ENCODE results near the gene HS6ST3.
"Not testable (repeated sequence)": the region's sequence is repeated elsewhere in the genome, so short reads cannot be mapped to it uniquely, and the experiment has no call there.

HS6ST3 gene

DNA sequence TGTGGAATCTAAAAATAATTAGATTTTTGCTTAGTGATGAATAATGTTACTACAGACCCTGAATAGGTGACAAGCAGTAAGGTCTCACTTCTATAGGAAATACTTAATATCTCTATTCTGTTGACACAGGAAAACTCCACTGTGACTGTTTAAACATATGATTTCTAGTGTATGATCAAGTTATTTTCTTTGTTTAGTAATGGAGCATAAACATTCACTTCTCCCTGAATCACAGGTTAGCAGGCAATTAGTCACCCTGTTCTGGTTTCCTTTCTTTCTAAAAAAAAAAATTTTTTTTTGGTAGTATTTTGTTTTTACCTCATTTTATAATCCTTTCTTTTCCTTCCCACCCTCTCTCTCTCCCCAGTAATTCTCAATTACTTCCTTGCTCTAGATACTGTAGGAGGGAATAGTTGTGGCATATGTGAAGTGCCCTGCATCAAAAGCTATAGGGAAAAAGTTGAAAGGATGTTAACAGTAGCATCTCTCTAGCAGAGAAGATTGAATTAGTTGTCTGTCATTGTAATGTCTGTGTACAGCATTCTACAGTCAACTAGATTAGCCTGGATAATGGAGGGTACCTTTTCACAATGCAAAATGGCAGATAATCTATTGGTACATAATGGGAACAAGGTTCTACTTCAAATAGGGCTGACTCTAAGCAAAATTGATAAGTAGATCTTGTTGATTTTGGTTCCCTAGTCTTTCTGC, 3.5 kb downstream of the HS6ST3 start:
- FAIRE-seq: no peak

DNA sequence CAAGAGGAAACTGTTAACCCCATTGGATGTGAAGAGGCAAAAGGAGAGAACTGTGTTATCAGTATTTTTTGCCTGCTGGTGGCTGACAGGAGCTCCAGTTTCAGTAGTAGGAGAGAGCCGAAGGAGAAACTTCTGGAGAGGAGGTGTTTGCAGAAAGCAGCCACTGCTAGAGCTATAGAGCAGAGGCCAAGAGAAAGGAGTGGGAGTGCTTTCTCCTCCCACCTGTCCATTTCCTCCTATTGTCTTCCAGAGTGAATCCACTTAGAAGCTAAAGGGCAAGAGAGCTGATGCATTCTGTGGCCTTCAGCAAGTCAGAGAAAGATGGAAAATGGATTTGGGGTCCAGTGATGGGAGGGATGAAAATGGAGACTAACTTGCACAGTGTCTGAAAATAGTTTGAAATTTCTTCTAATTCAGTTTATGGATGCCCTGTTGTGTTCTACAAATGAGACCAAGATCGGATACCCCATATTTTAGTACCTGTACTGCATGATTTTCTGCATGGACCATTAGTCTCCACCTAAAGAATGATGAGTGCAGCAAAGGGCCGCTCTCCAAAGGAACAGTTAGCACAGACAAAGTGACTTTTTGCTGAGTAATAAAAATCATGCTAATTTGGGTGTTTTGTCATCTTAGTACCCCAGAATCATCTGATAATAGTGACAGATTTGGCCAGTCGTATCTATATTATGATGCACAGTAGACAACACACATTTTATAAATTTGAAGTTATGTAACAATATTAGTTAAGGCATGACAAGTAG, 10.7 kb downstream of the HS6ST3 start:
- no peak for FAIRE-seq

DNA sequence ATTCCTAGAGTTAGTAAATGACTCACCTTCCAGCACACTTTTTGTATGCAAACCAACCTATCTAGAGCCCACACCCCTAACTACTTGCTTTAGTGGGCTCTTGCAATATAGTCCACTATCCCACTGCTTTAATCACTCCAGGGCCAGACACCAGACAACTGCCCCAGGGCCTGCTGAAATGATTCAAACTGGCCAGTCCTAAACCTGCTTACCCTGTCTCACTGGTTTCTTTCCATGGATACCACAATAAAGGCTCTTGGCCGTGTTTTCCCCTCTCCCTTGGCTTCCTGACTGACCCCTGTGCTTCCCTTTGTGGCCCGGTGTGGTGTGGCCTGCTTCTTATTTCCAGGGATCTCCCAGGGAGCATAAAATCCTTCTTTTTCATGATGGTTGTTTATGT, 14.6 kb downstream of the HS6ST3 start:
- no peak for FAIRE-seq

DNA sequence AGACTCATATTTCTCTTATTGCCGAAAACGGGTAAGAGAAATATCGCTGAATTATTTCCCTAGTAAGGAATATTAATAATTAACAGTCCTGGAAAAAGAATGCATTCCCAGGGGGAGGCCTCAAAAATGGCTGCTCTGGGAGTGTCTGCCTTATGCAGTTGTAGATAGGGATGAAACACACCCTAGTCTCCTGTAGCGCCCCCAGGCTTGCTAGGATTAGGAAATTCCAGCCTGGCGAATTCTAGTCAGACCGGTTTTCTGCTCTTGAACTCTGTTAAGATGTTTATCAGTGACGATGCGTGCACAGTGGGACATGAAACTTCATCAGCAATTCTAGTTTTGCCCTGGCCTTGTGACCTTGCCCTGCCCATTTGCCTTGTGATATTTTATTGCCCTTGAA, 18.2 kb downstream of the HS6ST3 start:
- FAIRE-seq: not testable (repeated sequence)

DNA sequence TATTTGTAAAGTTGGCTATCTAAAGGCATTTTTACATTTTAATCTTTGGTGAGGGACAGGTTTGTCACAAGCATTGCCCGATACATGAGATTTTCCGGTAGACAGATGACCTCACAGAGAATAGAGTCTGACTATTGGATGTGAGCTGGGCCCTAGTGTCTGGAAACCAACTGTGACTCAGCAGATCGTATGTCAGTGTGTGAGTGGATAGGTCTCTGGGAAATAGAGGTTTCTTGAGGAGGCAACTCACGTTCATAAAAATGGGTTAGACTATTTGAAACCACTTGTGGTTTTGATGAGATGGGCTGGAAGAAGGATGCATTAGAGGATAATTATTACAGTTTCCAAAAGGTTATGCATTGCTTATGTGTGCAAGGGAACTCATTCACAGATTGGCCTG, 19.2 kb downstream of the HS6ST3 start:
- FAIRE-seq: no peak

DNA sequence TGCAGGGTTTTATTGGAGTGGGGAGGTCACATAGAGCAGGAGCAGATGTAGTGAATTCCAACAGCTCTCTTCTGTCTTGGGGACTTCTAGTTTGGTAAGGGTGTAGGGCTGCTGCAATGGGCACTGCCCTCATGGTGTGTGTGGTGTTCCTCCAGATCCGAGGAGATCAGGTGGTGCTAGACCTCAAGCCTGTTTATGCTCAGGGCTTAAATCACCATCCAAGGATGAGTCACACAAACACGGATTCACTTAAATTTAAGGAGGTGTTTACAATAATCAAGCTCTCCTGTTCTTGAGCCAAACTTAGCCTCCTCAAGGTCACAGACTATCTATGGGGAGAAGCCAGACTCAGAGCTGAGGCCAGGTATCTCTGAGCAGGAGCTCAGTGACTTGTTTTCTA, 23.0 kb downstream of the HS6ST3 start:
- no peak for FAIRE-seq

DNA sequence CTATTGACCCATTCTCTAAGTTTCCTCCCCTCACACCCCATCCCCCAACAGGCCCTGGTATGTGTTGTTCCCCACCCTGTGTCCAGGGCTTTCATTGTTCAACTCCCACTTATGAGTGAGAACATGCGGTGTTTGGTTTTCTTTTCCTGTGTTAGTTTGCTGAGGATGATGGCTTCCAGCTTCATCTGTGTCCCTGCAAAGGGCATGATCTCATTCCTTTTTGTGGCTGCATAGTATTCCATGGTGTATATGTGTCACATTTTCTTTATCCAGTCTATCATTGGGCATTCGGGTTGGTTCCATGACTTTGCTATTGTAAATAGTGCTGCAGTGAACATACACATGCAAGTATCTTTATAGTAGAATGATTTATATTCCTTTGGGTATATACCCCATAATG, 25.5 kb downstream of the HS6ST3 start:
- FAIRE-seq: not testable (repeated sequence)

DNA sequence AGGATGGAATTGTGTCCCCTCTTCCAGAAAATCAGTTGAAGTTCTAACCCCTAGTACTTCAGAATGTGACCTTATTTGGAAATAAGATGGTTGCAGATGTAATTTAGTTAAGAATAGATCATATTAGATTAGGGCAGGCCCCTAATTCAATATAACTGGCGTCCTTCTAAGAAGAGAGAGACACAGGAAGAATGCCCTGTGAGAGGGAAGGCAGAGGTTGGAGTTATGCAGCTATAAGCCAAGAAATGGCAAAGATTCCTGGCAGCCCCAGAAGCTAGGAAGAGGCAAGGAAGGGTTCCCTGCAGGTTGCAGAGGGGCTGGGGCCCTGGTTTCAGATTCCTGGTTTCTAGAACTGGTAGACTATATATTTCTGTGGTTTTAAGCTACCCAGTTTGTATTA, 30.0 kb downstream of the HS6ST3 start:
- FAIRE-seq: no peak

DNA sequence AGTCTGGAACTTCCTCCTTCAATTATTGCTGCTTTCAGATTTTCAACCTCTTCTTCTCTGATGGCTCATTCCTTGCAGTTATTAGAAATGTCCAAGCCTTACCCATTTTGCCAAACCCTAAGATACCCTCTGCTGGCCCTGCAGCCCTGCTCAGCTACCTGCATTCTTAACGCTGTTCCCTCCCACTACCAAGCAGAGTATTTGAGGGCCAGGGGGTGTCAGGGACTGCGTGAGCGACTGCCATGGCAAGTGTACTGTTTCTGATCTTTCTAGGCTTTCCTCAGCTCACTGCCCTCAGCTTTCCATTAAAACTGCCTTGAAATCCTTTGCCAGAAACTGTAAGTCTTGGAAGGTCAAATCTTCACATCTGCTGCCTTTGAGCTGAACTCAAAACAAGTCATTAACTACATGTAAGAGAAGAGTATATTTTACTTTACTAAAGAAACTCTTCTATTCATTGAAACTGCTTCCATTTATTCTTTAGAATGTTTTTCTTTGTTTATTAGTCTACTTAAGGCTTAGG, 41.0 kb downstream of the HS6ST3 start:
- no peak for FAIRE-seq

DNA sequence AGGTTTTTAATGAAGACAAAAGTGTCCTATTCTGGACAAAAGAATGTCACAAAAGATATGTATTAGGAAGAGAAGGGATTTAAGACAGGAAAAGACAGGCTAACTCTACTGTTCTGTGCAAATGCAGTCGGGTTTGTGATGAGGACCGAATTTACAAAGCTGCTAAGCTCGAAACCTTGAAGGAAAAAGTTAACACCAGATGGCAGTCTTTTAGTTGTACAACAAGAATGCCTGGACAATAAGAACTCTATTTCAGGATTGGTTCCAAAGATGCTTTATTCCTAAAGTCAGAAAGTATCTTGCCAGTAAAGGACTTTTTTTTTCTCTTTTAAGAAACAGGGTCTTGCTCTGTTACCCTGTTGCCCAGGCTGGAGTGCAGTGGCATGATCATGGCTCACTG, 51.1 kb downstream of the HS6ST3 start:
- FAIRE-seq: no peak

DNA sequence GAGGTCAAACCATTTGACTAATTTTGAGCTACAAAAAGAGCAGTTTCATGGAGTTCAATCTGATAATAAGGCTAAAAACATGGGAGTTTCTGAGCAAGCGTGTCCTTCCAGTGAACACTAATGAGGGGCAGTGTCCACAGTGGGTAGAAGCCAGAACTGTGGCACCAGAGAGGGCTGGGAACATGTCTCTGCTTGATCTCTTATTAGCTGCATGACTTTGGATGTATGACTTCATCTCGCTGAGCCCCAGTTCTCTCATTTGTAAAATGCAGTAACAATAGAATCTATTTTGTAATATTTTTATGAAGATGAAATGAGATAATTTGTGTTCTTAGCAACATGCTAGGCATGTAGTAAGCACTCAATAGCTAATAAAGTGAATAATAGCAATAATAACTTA, 69.8 kb downstream of the HS6ST3 start:
- no peak for FAIRE-seq

DNA sequence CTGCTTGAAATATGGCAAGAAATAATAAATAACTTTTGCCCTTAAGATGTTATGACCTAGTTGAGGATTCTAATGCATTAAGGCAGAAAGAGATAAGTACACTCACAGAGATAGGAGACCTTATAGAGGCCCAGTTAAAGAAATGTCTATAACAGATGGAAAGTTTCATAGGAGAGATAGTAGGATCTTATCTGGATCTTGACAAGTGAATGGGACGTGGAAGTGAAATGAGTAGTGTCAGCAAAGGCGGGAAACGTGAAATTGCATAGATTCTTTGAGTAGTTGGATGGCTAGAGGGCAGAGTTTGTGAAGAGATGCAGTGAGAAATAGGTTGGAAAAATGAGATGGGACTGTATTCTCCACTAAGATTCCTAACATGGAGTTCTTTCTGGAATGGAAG, 71.2 kb downstream of the HS6ST3 start:
- FAIRE-seq: no peak

DNA sequence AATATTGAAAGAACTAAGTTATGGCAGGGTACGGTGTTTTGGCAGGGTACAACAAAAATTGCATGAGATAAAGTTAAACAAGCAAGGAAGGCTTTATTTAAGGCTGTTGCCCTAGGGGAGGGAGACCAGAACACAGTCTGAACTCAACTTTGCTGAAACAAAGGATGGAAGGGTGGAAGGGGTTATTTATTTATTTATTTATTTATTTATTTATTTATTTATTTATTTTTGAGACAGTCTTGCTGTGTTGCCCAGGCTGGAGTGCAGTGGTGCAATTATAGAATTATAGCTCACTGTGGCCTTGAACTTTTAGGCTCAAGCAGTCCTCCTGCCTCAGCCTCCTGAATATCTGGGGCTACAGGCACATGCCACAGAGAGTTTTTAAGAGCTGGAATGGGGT, 75.9 kb downstream of the HS6ST3 start:
- no peak for FAIRE-seq

DNA sequence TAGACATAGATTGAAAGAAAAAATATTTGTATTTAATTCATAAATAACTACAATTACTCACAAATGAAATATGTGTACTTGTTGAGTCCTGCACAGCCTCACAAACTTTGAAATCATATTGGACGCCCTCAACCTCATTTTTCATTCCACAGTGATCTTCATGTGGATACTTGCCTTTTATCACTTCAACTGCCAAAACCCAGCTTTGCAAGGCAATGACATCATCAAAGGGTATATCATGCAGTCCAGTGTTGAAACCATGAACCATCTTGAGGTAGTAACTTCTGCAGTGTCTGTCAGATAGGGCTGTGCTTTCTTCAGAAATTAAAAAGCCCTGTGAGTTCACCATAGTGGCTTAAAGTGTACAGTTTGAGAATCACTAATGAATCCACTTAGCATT, 82.2 kb downstream of the HS6ST3 start:
- no peak for FAIRE-seq

DNA sequence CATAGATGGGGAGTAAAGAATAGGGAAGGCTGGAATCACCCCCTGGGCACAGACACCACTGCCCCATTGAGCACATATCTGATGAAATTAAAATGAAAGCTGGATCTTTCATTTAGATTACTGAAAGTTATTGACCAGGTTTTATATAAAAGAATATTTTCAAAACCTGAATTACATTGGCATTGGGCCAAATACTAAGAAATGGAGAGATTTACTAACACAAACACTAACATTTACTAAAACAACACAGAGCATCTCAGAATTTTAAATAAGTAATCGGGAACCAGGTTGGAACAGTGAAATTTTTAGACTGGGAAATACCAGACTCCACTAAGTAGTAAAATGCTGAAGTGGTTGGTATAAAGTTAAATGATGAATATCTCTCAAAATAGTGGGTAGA, 88.9 kb downstream of the HS6ST3 start:
- FAIRE-seq: no peak

DNA sequence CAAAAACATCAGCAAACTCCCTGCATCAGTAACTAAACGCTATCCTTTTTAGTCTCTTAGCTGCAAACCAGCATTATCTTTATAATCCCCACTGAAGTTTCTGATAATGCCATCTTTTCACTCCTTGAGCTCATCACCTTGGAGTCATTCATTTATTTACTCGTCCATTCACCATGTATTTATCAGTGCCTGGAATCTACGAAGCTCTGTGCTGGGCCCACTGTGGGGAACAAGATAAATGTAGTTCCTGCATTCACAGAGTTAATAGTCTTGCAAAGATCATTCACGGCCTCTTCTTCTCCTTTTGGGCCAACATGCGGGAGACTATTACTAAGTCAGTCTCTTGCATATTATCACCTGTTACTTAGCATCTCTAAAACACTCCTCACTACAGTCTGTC, 89.4 kb downstream of the HS6ST3 start:
- no peak for FAIRE-seq

DNA sequence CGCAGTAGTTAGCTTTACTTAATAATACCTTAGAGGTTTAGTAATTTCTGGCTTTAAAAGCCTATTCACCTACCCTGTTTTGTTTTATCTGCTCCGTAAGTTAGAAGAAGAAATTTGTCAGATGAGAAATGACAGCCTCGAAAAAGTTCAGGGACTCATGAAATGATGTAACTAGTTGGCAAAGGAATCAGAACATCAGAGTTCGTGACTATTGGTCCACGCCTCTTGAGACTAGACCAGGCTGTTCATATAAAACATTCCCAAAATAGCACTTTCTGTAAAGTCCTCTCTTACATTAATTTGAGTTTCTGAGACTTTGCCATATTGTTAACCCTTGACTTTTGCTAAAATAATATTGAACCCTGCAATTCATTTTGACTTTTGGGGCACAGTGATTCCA, 92.0 kb downstream of the HS6ST3 start:
- peak; percentile 5 for FAIRE-seq

DNA sequence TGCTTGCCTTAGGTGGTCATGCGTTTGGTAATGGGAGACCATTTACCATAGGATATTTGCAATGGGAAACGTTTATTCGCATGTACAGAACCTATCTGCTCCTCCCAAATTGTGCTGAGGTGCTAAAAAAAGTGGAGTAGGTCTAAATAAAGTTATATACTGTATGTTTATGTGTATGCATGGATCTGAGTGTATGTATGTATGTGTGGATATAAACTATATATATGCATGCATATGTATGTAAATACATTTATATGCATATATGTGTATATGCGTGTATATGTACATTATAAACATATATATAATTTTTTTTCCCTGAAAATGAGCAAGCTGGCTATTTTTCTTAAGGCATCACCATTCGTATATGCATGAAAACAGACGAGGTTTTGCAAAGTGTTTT, 95.9 kb downstream of the HS6ST3 start:
- no peak for FAIRE-seq

DNA sequence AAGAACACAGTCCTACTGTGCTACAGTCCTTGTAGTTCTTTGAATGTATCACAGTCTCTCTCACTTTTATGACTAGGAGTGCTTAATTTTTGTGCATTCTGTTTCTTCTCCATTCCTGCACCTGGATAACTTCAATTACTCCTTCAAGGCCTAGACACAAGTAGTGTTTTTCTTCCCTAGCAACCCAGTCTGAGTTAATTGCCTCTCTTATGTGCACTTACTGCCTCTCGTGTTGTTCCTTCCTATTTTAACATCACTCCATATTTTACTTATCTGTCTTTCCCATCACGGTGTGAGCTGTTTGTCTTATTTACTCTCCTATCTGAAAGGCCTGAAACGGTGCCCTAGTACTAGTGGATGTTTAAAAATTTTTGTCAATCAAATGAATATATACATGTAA, 101.5 kb downstream of the HS6ST3 start:
- FAIRE-seq: peak; percentile 71

DNA sequence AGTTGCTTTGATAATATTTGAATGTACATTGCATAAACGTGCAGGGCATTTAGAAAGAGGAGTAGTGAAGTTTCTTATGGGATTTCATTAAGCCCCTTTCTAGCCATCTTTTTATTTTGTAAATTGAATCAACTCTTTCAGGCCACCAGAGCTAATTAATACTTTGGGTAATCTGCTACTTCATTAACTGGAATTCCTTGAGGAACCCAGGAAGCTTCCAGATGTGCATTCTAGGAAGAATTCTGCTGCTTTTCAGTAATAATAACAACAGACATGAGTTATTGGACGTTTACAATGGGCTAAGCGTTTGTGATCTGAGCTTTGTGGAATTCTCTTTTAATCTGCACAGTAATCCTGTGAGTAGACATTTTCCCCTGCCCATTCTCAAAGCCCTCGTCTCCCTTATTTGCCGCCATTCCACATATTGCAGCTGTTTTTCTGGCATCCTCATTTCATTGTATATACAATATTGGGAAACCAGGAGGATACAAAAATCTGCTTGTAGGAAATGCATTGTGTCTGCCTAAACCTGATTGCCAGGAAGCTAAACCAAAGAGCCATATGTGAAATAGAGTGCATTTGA, 103.9 kb downstream of the HS6ST3 start:
- FAIRE-seq: no peak

DNA sequence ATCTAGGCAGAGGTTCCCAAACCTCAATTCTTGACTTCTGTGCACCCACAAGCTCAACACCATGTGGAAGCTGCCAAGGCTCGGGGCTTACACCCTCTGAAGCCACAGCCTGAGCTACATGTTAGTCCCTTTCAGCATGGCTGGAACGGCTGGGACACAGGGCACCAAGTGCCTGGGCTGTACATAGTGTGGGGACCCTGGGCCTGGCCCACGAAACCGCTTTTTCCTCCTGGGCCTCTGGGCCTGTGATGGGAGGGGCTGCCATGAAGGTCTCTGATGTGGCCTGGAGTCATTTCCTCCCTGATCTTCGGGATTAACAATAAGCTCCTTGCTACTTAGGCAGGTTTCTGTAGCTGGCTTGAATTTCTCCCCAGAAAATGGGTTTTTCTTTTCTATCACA, 108.1 kb downstream of the HS6ST3 start:
- FAIRE-seq: no peak

DNA sequence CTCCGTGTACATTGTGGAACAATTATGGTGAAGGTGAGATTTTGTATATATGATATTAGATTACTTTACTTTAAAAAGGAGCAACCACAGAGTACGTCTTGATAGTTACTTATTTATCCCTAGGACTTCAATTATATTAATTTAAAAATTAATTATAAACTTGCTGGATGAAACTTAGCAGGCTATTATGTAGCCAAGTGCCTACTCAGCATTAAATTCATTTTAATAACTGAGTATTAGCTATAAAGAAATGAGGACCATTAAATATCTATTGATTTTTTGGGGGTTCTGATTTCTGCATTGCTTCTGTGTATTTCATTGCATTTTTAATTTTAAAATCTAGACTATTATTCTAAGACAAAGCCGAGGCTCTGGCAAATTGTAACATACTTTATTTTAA, 109.4 kb downstream of the HS6ST3 start:
- FAIRE-seq: no peak

DNA sequence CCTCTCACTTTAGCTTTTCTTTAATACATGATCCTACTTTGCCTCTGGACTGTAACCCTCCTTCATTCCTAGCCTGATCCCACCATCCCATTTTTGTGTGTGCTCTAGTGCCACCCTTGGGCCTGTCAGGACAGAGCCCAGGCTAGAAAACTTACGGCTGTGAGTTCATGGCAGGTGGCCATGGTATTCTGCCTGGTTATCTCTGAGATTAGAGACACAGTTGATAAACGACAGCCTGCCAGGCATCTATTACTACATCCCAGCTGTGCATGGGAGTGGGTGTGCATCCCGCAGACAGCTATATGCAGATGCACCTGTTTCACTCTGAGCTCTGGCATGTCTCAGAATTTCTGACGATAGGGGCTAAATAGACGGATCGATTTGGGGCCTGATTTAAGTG, 110.9 kb downstream of the HS6ST3 start:
- FAIRE-seq: no peak

DNA sequence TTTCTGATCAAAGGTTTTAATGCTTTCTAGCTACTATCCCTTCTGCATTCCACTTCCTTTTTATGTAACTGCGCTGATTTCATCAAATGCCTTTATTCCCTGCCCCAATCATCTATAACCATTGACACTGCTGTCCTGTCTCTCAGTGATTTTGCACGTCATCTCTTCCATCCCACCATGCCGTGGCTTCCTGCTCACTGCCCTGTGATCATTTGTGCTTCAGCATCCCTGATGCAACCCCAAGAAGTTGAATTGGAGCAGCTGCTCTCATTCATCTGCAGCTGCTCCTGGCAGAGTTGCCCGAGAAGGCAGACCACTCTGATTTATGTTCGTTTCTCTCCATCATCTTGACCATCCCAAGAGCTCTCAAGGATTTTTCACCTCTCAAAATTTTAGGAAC, 112.4 kb downstream of the HS6ST3 start:
- FAIRE-seq: no peak
